PFSK-1 (cell line): Measurements from ENCODE around the gene BNC2.

Experiments
- FOXP2 ChIP-seq: optimal IDR thresholded peaks from 2 replicates; pipeline ENCODE3; 2011; ENCODE audit warnings: borderline replicate concordance, control low read depth, inconsistent platforms; ENCODE audit not compliant: insufficient read depth; ENCODE audit errors: extremely low read length, extremely low read depth
- POLR2AphosphoS5 ChIP-seq: IDR thresholded peaks from 2 replicates; pipeline ENCODE4 v1.6.1; 2012; ENCODE audit warnings: low read depth, mild to moderate bottlenecking, control low read depth, low read length, moderate library complexity
- REST ChIP-seq, 2 experiments: IDR thresholded peaks; 2 replicates each; pipeline versions ENCODE4 v1.6.1 to v1.8.0; 2011 to 2012; ENCODE audit warnings: low read depth in 2 of 2, low read length in 2 of 2, control low read depth in 1 of 2, inconsistent platforms in 1 of 2, mild to moderate bottlenecking in 1 of 2, moderate library complexity in 1 of 2; ENCODE audit not compliant: insufficient read depth in 1 of 2
- SIN3A ChIP-seq: IDR thresholded peaks from 2 replicates; pipeline ENCODE4 v1.6.1; 2012; ENCODE audit warnings: mild to moderate bottlenecking, low read length, moderate library complexity, borderline replicate concordance; ENCODE audit not compliant: insufficient read depth
- TAF1 ChIP-seq: IDR thresholded peaks from 2 replicates; pipeline ENCODE4 v1.6.1; 2012; ENCODE audit warnings: low read length, control low read depth, borderline replicate concordance; ENCODE audit not compliant: insufficient read depth

BNC2 gene

GRCh38 chr9:16806674-16807073 is 63.8 kb downstream of the BNC2 start:
- no peak for TF ChIP-seq SIN3A
- TF ChIP-seq POLR2AphosphoS5: no peak
- no peak for TF ChIP-seq TAF1

- TF ChIP-seq SIN3A (no peak), TAF1 (no peak), FOXP2 (no peak), REST (IDR thresholded peaks at IDR 0.05; ENCODE audit: insufficient read depth in 1 of 2, low read depth in 2 of 2, low read length in 2 of 2) (no peak), POLR2AphosphoS5 (no peak)
These were observed 66.8 kb downstream of the BNC2 start for GRCh38 chr9:16803648-16804047.

GRCh38 chr9:16801871-16802466 is 68.5 kb downstream of the BNC2 start:
- no peak for TF ChIP-seq REST (IDR thresholded peaks at IDR 0.05; ENCODE audit: insufficient read depth in 1 of 2, low read depth in 2 of 2, low read length in 2 of 2)
- TF ChIP-seq FOXP2: no peak
- TF ChIP-seq POLR2AphosphoS5: no peak
- no peak for TF ChIP-seq SIN3A
- no peak for TF ChIP-seq TAF1

- TF ChIP-seq FOXP2 (no peak), POLR2AphosphoS5 (no peak), REST (IDR thresholded peaks at IDR 0.05; ENCODE audit: insufficient read depth in 1 of 2, low read depth in 2 of 2, low read length in 2 of 2) (no peak), TAF1 (no peak), SIN3A (no peak)
These were observed 74.1 kb downstream of the BNC2 start for GRCh38 chr9:16796304-16796825.

GRCh38 chr9:16794871-16795639 is 75.4 kb downstream of the BNC2 start:
- no peak for TF ChIP-seq SIN3A
- TF ChIP-seq POLR2AphosphoS5: no peak
- TF ChIP-seq REST (IDR thresholded peaks at IDR 0.05; ENCODE audit: insufficient read depth in 1 of 2, low read depth in 2 of 2, low read length in 2 of 2): no peak
- TF ChIP-seq FOXP2: no peak
- no peak for TF ChIP-seq TAF1
